ENCODE data around the gene EIF4G1. TPM values are rescaled to one million over a fixed set of nuclear protein-coding genes. Genes with fewer than 3 reads are reported as not detected.

EIF4G1 gene
- total RNA-seq, 2 experiments from 2014 or later, result 693 to 706 TPM

GRCh38 chr3:184299488-184300377 is 14.7 kb upstream of the EIF4G1 start:
- CTCF ChIA-PET, result interaction anchor here (1.4 to 1.8 kb wide), 2 partner anchors 10 to 50 kb away, joined by 4 to 5 read pairs; no protein-coding TSS in a partner anchor
- POLR2A ChIA-PET, result interaction anchor here (1.4 kb wide), 1 partner anchor 18 kb away, joined by 6 read pairs; no protein-coding TSS in a partner anchor

- ChIA-PET POLR2A (interaction anchor here (1.4 kb wide), 1 partner anchor 18 kb away, joined by 6 read pairs; no protein-coding TSS in a partner anchor), CTCF (interaction anchor here (1.4 to 1.8 kb wide), 2 partner anchors 11 to 50 kb away, joined by 4 to 5 read pairs; no protein-coding TSS in a partner anchor)
These were observed 14.1 kb upstream of the EIF4G1 start for GRCh38 chr3:184300378-184300720.

- ChIA-PET CTCF (interaction anchor here (1.7 kb wide), 1 partner anchor 15 kb away, joined by 5 read pairs; no protein-coding TSS in a partner anchor), POLR2A (no interaction called here)
These were observed 8.8 kb upstream of the EIF4G1 start for GRCh38 chr3:184305577-184305976.

DNA sequence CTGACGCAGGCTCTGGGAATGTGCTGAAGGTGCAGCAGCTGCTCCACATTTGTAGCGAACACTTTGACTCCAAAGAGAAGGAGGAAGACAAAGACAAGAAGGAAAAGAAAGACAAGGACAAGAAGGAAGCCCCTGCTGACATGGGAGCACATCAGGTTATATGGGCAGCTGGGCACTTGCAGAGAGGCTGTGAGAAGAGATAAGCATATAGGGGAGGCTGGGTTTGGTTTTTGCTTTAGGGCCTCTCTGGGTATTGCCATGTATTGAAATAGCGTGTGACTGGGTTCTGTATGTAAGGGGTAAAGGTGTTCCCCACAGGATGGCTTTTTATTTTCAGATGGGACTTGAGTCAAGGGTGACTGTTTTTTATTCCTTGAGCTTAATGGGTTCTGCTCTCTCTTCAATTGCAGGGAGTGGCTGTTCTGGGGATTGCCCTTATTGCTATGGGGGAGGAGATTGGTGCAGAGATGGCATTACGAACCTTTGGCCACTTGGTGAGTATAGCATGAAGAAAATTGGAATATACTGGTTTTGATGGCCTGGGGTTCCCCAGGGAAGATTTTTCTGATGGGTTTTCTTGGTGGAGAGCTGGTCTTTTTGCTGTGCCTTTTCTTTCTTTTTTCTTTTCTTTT is 7.9 kb upstream of the EIF4G1 start:
- ChIA-PET POLR2A (no interaction called here), CTCF (interaction anchor here (1.7 kb wide), 1 partner anchor 14 kb away, joined by 5 read pairs; no protein-coding TSS in a partner anchor)

- CTCF ChIA-PET, result no interaction called here
- POLR2A ChIA-PET, result no interaction called here
These were observed 6.5 kb upstream of the EIF4G1 start for GRCh38 chr3:184307915-184308314.

DNA sequence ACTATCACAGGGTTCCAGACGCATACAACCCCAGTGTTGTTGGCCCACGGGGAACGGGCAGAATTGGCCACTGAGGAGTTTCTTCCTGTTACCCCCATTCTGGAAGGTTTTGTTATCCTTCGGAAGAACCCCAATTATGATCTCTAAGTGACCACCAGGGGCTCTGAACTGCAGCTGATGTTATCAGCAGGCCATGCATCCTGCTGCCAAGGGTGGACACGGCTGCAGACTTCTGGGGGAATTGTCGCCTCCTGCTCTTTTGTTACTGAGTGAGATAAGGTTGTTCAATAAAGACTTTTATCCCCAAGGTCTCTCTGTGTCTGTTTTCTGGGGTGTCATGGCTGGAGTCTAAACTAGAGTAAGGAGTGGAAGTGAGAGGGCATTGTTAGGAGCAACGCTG is 5.7 kb upstream of the EIF4G1 start:
- CTCF ChIA-PET, result no interaction called here
- POLR2A ChIA-PET, result no interaction called here

DNA sequence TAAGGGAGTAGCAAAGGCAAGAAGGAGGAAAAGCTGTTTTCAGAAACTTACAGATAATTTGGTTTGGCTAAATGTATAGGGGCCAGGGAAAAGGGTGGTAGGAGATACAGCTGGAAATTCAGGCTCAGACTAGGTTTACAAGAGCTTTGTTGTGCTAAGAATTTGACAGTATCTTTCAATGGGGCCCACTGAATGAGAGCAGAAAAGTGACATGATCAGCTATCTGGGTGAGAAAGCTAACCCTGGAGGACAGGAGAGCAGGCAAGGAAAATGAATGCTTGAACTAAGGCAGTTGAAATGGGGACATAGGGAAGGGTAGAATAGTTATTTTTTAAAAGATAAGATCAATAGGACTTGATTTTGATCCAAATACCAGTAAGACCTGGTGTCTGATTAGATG is 2.8 kb upstream of the EIF4G1 start:
- ChIA-PET POLR2A (no interaction called here), CTCF (no interaction called here)

- ChIA-PET POLR2A (interaction anchor here (0.5 to 1.1 kb wide), 2 partner anchors 11 to 117 kb away, joined by 3 to 4 read pairs; no protein-coding TSS in a partner anchor), CTCF (no interaction called here)
These were observed 515 bp downstream of the EIF4G1 start for GRCh38 chr3:184314700-184315542.

DNA sequence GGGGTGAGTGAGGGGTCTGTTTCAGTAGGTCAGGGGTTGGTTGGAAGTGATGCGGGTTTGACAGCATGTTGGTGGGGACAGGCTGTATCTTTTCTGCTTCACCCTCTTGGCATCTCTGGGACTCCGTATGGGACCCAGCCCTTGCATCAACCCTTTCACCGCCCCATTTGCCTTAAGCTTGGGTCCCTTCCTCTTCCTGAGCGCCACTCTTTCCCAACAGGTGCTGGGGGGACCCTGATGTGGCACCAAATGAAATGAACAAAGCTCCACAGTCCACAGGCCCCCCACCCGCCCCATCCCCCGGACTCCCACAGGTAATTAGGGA is 1.1 kb downstream of the EIF4G1 start:
- ChIA-PET POLR2A (interaction anchor here (1.1 kb wide), 1 partner anchor 10 kb away, joined by 4 read pairs; no protein-coding TSS in a partner anchor), CTCF (interaction anchor here (0.9 kb wide), 1 partner anchor 47 kb away, joined by 4 read pairs; no protein-coding TSS in a partner anchor)

- POLR2A ChIA-PET, result interaction anchor here (0.9 kb wide), 1 partner anchor 46 kb away, joined by 3 read pairs; no protein-coding TSS in a partner anchor
- CTCF ChIA-PET, result interaction anchor here (0.9 kb wide), 1 partner anchor 46 kb away, joined by 4 read pairs; no protein-coding TSS in a partner anchor
These were observed 1.7 kb downstream of the EIF4G1 start for GRCh38 chr3:184315871-184316661.

GRCh38 chr3:184316792-184317191 is 2.4 kb downstream of the EIF4G1 start:
- ChIA-PET POLR2A (interaction anchor here (0.9 kb wide), 1 partner anchor 45 kb away, joined by 3 read pairs; no protein-coding TSS in a partner anchor), CTCF (no interaction called here)

DNA sequence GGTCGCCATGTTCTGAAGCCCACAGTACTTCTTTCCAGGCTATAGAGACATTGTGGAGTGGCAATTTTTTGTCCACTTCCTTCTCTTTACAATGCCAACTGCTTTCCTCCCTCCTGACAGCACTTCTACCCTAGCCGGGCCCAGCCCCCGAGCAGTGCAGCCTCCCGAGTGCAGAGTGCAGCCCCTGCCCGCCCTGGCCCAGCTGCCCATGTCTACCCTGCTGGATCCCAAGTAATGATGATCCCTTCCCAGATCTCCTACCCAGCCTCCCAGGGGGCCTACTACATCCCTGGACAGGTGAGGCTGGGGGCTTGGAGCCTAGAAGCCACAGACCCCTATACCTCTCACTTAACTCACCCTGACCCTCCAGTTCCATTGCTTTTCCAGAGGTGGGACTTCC is 2.8 kb downstream of the EIF4G1 start:
- POLR2A ChIA-PET, result interaction anchor here (1.2 kb wide), 1 partner anchor 17 kb away, joined by 6 read pairs; no protein-coding TSS in a partner anchor
- CTCF ChIA-PET, result interaction anchor here (0.6 to 1.6 kb wide), 2 partner anchors 10 to 398 kb away, joined by 3 read pairs; no protein-coding TSS in a partner anchor

GRCh38 chr3:184320104-184320445 is 5.7 kb downstream of the EIF4G1 start:
- POLR2A ChIA-PET, result interaction anchor here (1.1 kb wide), 1 partner anchor 10 kb away, joined by 3 read pairs; no protein-coding TSS in a partner anchor
- CTCF ChIA-PET, result interaction anchor here (0.8 to 2.0 kb wide), 2 partner anchors 14 to 33 kb away, joined by 4 to 5 read pairs; no protein-coding TSS in a partner anchor

DNA sequence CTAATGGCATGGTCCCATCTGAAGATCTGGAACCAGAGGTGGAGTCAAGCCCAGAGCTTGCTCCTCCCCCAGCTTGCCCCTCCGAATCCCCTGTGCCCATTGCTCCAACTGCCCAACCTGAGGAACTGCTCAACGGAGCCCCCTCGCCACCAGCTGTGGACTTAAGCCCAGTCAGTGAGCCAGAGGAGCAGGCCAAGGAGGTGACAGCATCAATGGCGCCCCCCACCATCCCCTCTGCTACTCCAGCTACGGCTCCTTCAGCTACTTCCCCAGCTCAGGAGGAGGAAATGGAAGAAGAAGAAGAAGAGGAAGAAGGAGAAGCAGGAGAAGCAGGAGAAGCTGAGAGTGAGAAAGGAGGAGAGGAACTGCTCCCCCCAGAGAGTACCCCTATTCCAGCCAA is 7.3 kb downstream of the EIF4G1 start:
- POLR2A ChIA-PET, result no interaction called here
- CTCF ChIA-PET, result no interaction called here

- POLR2A ChIA-PET, result interaction anchor here (0.6 kb wide), 1 partner anchor 163 kb away, joined by 3 read pairs; no protein-coding TSS in a partner anchor
These were observed 8.5 kb downstream of the EIF4G1 start for GRCh38 chr3:184322731-184323487.

DNA sequence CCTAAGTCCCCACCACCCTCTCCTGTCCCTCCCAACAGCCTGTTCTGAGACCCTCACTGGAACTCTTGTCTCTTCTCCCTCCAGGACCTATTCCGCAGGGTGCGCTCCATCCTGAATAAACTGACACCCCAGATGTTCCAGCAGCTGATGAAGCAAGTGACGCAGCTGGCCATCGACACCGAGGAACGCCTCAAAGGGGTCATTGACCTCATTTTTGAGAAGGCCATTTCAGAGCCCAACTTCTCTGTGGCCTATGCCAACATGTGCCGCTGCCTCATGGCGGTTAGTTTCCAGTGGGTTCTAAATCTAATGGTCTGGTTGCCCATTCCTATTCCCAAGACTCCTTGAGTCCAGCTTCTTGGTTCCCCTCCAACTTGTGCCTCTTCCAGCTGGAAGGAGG is 9.3 kb downstream of the EIF4G1 start:
- ChIA-PET CTCF (no interaction called here), POLR2A (no interaction called here)

More at GRCh38 chr3:184322731-184323487, 8.5 kb downstream of the EIF4G1 start:
- CTCF ChIA-PET, result no interaction called here

DNA sequence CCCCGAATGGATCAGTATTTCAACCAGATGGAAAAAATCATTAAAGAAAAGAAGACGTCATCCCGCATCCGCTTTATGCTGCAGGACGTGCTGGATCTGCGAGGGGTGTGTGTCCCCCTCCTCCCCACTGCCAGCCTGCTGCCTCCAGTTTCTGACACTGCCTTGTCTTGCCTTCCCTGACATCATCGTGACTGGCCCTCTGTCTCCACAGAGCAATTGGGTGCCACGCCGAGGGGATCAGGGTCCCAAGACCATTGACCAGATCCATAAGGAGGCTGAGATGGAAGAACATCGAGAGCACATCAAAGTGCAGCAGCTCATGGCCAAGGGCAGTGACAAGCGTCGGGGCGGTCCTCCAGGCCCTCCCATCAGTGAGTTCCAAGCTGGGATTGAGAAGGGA is 10.9 kb downstream of the EIF4G1 start:
- CTCF ChIA-PET, result no interaction called here
- POLR2A ChIA-PET, result interaction anchor here (0.5 to 1.1 kb wide), 2 partner anchors 10 to 41 kb away, joined by 3 to 4 read pairs; no protein-coding TSS in a partner anchor
